Sigmoid colon (tissue), 7 donors: ENCODE results near the gene CHCHD4. TPM values are rescaled to one million over a fixed set of nuclear protein-coding genes. Genes with fewer than 3 reads are reported as not detected.

Experiments
- DNase-seq: peaks from one replicate; pipeline ENCODE4 v3.0.0-alpha.2; 2019
- H3K27ac ChIP-seq, 4 donors: fragments of 200-600 bp; sonication (generic); one replicate each; pipeline ENCODE4 v1.5.1; 2016 to 2019; ENCODE audit warnings: mild to moderate bottlenecking in 1 of 4
- H3K27me3 ChIP-seq, 3 donors: fragments of 200-600 bp; sonication (generic); one replicate each; pipeline ENCODE4 v1.5.1; 2019; ENCODE audit warnings: mild to moderate bottlenecking in 1 of 3
- H3K36me3 ChIP-seq, 4 donors: fragments of 200-600 bp; sonication (generic); one replicate each; pipeline ENCODE4 v1.5.1; 2016 to 2019
- H3K4me1 ChIP-seq, 4 donors: fragments of 200-600 bp; sonication (generic); one replicate each; pipeline ENCODE4 v1.5.1; 2017 to 2019
- H3K4me3 ChIP-seq, 4 donors: fragments of 200-600 bp; sonication (generic); one replicate each; pipeline ENCODE4 v1.5.1; 2017 to 2019; ENCODE audit warnings: mild to moderate bottlenecking in 2 of 4, moderate library complexity in 1 of 4
- H3K9me3 ChIP-seq, 4 donors: fragments of 200-600 bp in 3 of 4; sonication (generic) in 3 of 4; one replicate each; pipeline versions ENCODE4 v1.5.1 to v1.6.1; 2013 to 2019
- EP300 ChIP-seq, 4 donors: sonication (generic); formaldehyde crosslinking; IDR thresholded peaks; one replicate each; pipeline ENCODE4 v1.6.1; 2017; ENCODE audit warnings: antibody characterized with exemption in 4 of 4
- POLR2A ChIP-seq, 2 donors: fragments of 450-650 bp; IDR thresholded peaks; one replicate each; pipeline ENCODE4 v1.6.1; 2016; ENCODE audit warnings: antibody characterized with exemption in 2 of 2, mild to moderate bottlenecking in 2 of 2, moderate library complexity in 2 of 2
- POLR2AphosphoS5 ChIP-seq, 4 donors: sonication (generic); formaldehyde crosslinking; IDR thresholded peaks; one replicate each; pipeline ENCODE4 v1.6.1; 2017; ENCODE audit warnings: antibody characterized with exemption in 4 of 4
- WGBS, 2 donors: extraction: QIAGEN DNeasy Blood & Tissue Kit; methylation state at CpG; one replicate each; pipeline ENCODE4 v1.1.7; 2013; 5-methylcytosine and 5-hydroxymethylcytosine counted together
- intact Hi-C: fragments of 100-400 bp; cut with DNase I; formaldehyde crosslinking; loops from one replicate; pipeline ENCODE4 v1.15.1; 2023
- polyA plus RNA-seq, 3 donors: library from polyadenylated mRNA; stranded (reverse); fragments of 200-250 nt; gene quantifications; one replicate each; pipeline ENCODE4 v1.2.3, GENCODE V29; 2013
- total RNA-seq, 4 donors: library from RNA; depleted of rRNA; stranded (reverse); fragments of >200 nt; gene quantifications; one replicate each; pipeline ENCODE4 v1.1.0, GENCODE V29; 2016
- TF ChIP-seq, protein P1 (sequence below), 4 experiments: fragments of 450-650 bp in 3 of 4; fragments of 200-600 bp in 1 of 4; IDR thresholded peaks; one replicate each; pipeline ENCODE4 v1.5.1; 2016 to 2019; ENCODE audit warnings: antibody characterized with exemption in 4 of 4, mild to moderate bottlenecking in 3 of 4, moderate library complexity in 2 of 4
- donor health status: healthy with polysubstance abuse.
- donor health status: Bipolar disorder and iron deficiency.
- donor health status: healthy.

CHCHD4 gene
- total and polyA plus RNA-seq, 7 donors, result 13.0 to 33.8 (median 20.9) TPM

DNA sequence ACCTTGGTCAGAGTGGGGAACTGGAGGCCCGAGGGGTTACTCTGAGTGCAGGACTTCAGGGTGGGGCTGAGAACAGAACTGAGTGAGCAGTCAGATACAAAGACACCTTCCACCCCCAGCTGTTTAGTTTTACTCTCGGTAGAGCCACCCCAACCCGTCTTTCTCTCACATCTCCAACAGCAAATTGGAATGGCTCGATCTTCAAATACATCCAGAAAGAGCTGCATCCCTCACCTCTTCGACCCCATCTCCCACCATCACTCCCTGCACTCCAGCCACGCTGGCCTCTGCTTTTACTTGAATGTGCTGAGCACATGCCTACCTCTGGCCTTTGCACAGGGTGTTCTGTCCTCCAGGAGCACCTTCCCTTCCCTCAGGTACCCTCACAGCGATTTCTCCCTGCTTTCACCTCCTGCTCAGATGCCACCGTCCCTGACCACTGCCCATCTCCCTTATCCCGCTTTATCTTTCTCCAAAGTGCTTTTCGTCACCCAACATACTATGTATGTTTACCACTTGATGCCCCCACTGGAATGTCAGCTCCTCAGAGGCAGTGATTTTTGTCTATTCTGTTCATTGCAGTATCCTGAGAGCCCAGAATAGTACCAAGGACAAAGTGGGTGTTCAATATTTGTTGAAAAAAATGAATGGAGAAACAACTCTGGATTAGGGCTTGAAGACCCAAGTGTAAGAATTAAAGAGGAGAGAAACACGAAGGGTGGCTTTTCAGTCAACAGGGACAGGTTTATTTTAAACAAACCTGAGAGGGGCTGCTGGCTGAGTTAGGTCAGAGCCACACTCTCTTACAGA is 4.4 kb downstream of the CHCHD4 start:
- Histone ChIP-seq H3K27ac (no peak overlapping the region), H3K4me1 (peaks cover 0 to 25% (median 19%) of the 10 kb centered on the region in 4 donors), H3K9me3 (no peaks in the 10 kb centered on the region), H3K27me3 (no peaks in the 10 kb centered on the region), H3K4me3 (no peak overlapping the region), H3K36me3 (peaks cover 3 to 36% (median 7%) of the 10 kb centered on the region in 4 donors)
- WGBS, 2 donors, result 93 to 95% methylated on average over 11 of the region's 11 CpGs
- intact Hi-C loops, result loop anchor here (10.0 kb wide), 1 partner anchor 824 kb away; the partner anchor contains the start of gene NR2C2
- DNase-seq, result no peak
- TF ChIP-seq EP300 (IDR thresholded peaks at IDR 0.05), result no peak
- TF ChIP-seq, protein P1, sequence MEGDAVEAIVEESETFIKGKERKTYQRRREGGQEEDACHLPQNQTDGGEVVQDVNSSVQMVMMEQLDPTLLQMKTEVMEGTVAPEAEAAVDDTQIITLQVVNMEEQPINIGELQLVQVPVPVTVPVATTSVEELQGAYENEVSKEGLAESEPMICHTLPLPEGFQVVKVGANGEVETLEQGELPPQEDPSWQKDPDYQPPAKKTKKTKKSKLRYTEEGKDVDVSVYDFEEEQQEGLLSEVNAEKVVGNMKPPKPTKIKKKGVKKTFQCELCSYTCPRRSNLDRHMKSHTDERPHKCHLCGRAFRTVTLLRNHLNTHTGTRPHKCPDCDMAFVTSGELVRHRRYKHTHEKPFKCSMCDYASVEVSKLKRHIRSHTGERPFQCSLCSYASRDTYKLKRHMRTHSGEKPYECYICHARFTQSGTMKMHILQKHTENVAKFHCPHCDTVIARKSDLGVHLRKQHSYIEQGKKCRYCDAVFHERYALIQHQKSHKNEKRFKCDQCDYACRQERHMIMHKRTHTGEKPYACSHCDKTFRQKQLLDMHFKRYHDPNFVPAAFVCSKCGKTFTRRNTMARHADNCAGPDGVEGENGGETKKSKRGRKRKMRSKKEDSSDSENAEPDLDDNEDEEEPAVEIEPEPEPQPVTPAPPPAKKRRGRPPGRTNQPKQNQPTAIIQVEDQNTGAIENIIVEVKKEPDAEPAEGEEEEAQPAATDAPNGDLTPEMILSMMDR (IDR thresholded peaks at IDR 0.05), result no peak
- TF ChIP-seq POLR2A (IDR thresholded peaks at IDR 0.05), result no peak
- TF ChIP-seq POLR2AphosphoS5 (IDR thresholded peaks at IDR 0.05), result no peak

- TF ChIP-seq POLR2A (IDR thresholded peaks at IDR 0.05), result no peak
- TF ChIP-seq POLR2AphosphoS5 (IDR thresholded peaks at IDR 0.05), result no peak
- no peak for TF ChIP-seq EP300 (IDR thresholded peaks at IDR 0.05)
- TF ChIP-seq, protein P1 (IDR thresholded peaks at IDR 0.05), result no peak
- H3K27me3 ChIP-seq, result no peaks in the 10 kb centered on the region
- intact Hi-C loops, result loop anchor here (10.0 kb wide), 1 partner anchor 825 kb away; the partner anchor contains the start of gene NR2C2
- H3K4me1 ChIP-seq, result peaks cover 0 to 25% (median 19%) of the 10 kb centered on the region in 4 donors
- H3K9me3 ChIP-seq, result no peaks in the 10 kb centered on the region
- no peak overlapping the region for H3K4me3 ChIP-seq
- DNase-seq, result no peak
- H3K36me3 ChIP-seq, result peaks cover 9 to 43% (median 12%) of the 10 kb centered on the region in 4 donors
- 77 to 87% methylated on average over 2 of the region's 2 CpGs for WGBS, 2 donors
- H3K27ac ChIP-seq, result no peak overlapping the region
Measured at GRCh38 chr3:14119651-14120050, 5.0 kb downstream of the CHCHD4 start.

DNA sequence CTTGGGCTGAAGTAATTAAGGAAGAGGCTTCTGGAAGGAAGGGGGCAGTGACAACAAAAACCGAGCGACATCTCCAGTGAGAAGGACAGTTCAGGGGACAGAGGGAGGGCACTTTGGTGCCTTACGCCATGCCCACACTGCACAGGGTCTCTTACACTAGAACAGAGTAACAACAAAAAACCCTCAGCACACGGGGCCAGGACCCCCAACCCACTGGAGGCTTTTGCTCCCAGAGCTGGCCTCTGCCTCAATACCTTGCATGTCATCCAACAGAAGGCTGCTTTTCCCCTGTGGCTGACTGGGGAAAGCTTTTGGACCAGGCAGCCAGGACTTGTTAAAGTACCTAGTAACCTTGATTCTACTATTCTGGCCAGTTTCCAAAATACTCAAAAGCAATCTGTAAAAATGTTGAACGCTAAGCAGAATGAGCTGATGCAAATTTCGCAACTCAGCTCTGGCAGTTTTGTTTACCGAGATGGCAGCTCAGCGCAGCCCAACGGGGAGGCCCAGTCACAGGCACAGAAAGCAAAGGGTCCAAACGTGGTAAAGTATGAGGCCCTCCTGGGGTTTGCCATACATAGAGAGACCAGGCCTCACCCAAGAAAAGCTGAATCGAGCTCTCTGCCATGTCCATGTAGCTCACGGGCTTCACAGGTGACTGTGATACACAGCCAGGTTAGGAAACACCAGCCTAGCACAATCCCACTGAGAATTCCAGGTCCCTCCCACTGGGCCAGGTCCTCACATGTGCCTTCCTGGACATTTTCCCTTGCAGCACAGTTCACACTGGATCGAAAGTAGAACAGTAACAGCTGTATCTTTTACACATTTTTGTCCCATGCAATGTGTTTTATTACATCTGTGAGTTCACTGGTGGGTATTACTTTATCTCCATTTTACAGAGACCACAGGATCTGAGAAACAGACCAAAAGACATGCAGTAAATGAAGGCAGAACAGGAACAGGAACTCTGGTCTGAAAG is 6.0 kb downstream of the CHCHD4 start:
- TF ChIP-seq, protein P1 (IDR thresholded peaks at IDR 0.05), result no peak
- TF ChIP-seq EP300 (IDR thresholded peaks at IDR 0.05) (no peak), POLR2A (IDR thresholded peaks at IDR 0.05) (no peak), POLR2AphosphoS5 (IDR thresholded peaks at IDR 0.05) (no peak)
- Histone ChIP-seq H3K27me3 (no peaks in the 10 kb centered on the region), H3K36me3 (peaks cover 10 to 52% (median 21%) of the 10 kb centered on the region in 4 donors), H3K9me3 (no peaks in the 10 kb centered on the region), H3K27ac (no peak overlapping the region), H3K4me3 (no peak overlapping the region), H3K4me1 (peaks cover 0 to 22% (median 16%) of the 10 kb centered on the region in 4 donors)
- intact Hi-C loops, result no loop called here
- 69 to 75% methylated on average over 13 of the region's 13 CpGs for WGBS, 2 donors
- no peak for DNase-seq

- WGBS, 2 donors, result 82 to 92% methylated on average over 10 of the region's 10 CpGs
- Histone ChIP-seq H3K36me3 (peaks cover 10 to 62% (median 23%) of the 10 kb centered on the region in 4 donors), H3K4me1 (peaks cover 0 to 13% (median 6%) of the 10 kb centered on the region in 4 donors), H3K9me3 (no peaks in the 10 kb centered on the region), H3K27ac (no peak overlapping the region), H3K27me3 (no peaks in the 10 kb centered on the region), H3K4me3 (no peak overlapping the region)
- intact Hi-C loops, result no loop called here
- TF ChIP-seq, protein P1 (IDR thresholded peaks at IDR 0.05), result no peak
- no peak for DNase-seq
Measured at GRCh38 chr3:14117468-14118399, 6.9 kb downstream of the CHCHD4 start.
